Calu3 (cell line): Measurements from ENCODE around the gene TNFRSF21. TPM values are rescaled to one million over a fixed set of nuclear protein-coding genes. Genes with fewer than 3 reads are reported as not detected.

Experiments
- BruUV-seq: library from RNA; stranded (reverse); fragments of 400-500 nt; replicated peaks from 2 replicates; lab custom pipeline; 2021; lab: Mats Ljungman, UMichigan
- CTCF ChIA-PET: fragments of 300-600 bp; sonication (Branson Sonifier 250); formaldehyde crosslinking; loops from one replicate; lab custom pipeline; 2022; ENCODE audit warnings: antibody characterized with exemption; lab: Charles Lee
- DNase-seq: peaks from one replicate; pipeline ENCODE4 v3.0.0; 2022
- H3K27ac Mint-ChIP-seq: one replicate; pipeline ENCODE4 v1.8.0; 2022; ENCODE audit warnings: mixed read lengths; ENCODE audit not compliant: unreplicated experiment
- H3K27me3 Mint-ChIP-seq: one replicate; pipeline ENCODE4 v1.8.0; 2022; ENCODE audit warnings: mixed read lengths; ENCODE audit not compliant: unreplicated experiment
- H3K36me3 Mint-ChIP-seq: one replicate; pipeline ENCODE4 v1.8.0; 2022; ENCODE audit warnings: mild to moderate bottlenecking, moderate library complexity, mixed read lengths; ENCODE audit not compliant: insufficient read depth, unreplicated experiment
- H3K4me1 Mint-ChIP-seq: one replicate; pipeline ENCODE4 v1.8.0; 2022; ENCODE audit warnings: mild to moderate bottlenecking, low read depth, mixed read lengths; ENCODE audit not compliant: unreplicated experiment
- H3K4me3 Mint-ChIP-seq: one replicate; pipeline ENCODE4 v1.8.0; 2022; ENCODE audit warnings: mild to moderate bottlenecking, low read depth, moderate library complexity, mixed read lengths; ENCODE audit not compliant: unreplicated experiment
- H3K9me3 Mint-ChIP-seq: one replicate; pipeline ENCODE4 v1.8.0; 2022; ENCODE audit warnings: low read depth, mixed read lengths; ENCODE audit not compliant: unreplicated experiment
- CTCF ChIP-seq: fragments of 200-600 bp; IDR thresholded peaks from one replicate; pipeline ENCODE4 v1.8.0; 2022; ENCODE audit warnings: antibody characterized with exemption; ENCODE audit not compliant: unreplicated experiment
- intact Hi-C: fragments of 100-400 bp; cut with micrococcal nuclease; formaldehyde crosslinking; loops from one replicate; pipeline ENCODE4 v1.10.0; 2022; ENCODE audit not compliant: unreplicated experiment
- total RNA-seq: library from RNA; stranded (reverse); gene quantifications from 2 replicates; pipeline ENCODE4 v1.2.3, GENCODE V29; 2022

Gene TNFRSF21
- total RNA-seq, 1 experiment from 2014 or later = 255 TPM

DNA sequence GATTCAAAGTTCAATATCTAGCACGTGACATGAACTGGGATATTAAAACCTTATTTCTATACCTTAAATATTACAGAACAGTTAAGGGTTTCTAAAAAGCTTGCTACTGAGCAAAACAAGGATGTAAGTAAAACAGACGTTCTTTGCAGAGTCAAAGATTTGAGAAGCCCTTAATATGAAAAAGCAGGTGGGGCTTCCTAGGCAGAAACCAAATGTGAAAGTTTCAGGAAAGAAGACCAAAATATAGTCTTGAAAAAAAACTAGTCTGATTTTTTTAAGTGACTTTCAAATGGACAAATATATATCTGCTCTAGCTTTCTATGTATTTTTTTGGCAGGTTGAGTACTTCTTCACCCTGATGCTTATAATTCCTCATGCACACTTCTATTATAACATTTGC lies 63.2 kb downstream of the TNFRSF21 start:
- Mint-ChIP-seq H3K9me3 (no peaks in the 10 kb centered on the region), H3K36me3 (peaks cover 76% of the 10 kb centered on the region), H3K4me3 (no peak overlapping the region), H3K27me3 (no peaks in the 10 kb centered on the region), H3K4me1 (peaks cover 86% of the 10 kb centered on the region), H3K27ac (peak overlapping the region; percentile 13)
- intact Hi-C loops = loop anchor here (5.0 kb wide), 1 partner anchor 56 kb away; no protein-coding TSS in a partner anchor
- TF ChIP-seq CTCF = no peak
- no peak for DNase-seq
- no TSS peak for BruUV-seq
- CTCF ChIA-PET = interaction anchor here (0.9 to 1.1 kb wide), 2 partner anchors 9 to 10 kb away, joined by 4 read pairs; no protein-coding TSS in a partner anchor

- Mint-ChIP-seq H3K4me3 (no peak overlapping the region), H3K9me3 (no peaks in the 10 kb centered on the region), H3K36me3 (peaks cover 69% of the 10 kb centered on the region), H3K27me3 (no peaks in the 10 kb centered on the region), H3K4me1 (peaks cover 82% of the 10 kb centered on the region), H3K27ac (peak overlapping the region; percentile 13)
- no peak for TF ChIP-seq CTCF
- DNase-seq = no peak
- intact Hi-C loops = loop anchor here (5.0 kb wide), 1 partner anchor 56 kb away; no protein-coding TSS in a partner anchor
- CTCF ChIA-PET = interaction anchor here (1.1 kb wide), 1 partner anchor 8 kb away, joined by 4 read pairs; no protein-coding TSS in a partner anchor
- BruUV-seq = no TSS peak
Observed at GRCh38 chr6:47245745-47246371, 63.8 kb downstream of the TNFRSF21 start.

- CTCF ChIA-PET = interaction anchor here (0.6 to 1.6 kb wide), 11 partner anchors 9 to 200 kb away, joined by 3 to 11 read pairs (median 4); partner anchors contain the start of gene ADGRF1
- DNase-seq = peak; percentile 93
- Mint-ChIP-seq H3K36me3 (peaks cover 70% of the 10 kb centered on the region), H3K4me1 (peaks cover 74% of the 10 kb centered on the region), H3K27me3 (no peaks in the 10 kb centered on the region), H3K4me3 (peak overlapping the region; percentile 53), H3K9me3 (no peaks in the 10 kb centered on the region), H3K27ac (peak overlapping the region; percentile 85)
- intact Hi-C loops = no loop called here
- no TSS peak for BruUV-seq
- no peak for TF ChIP-seq CTCF
Observed at GRCh38 chr6:47242483-47243386, 67.0 kb downstream of the TNFRSF21 start.

- Mint-ChIP-seq H3K9me3 (no peaks in the 10 kb centered on the region), H3K27ac (peak overlapping the region; percentile 85), H3K36me3 (peaks cover 70% of the 10 kb centered on the region), H3K4me1 (peaks cover 72% of the 10 kb centered on the region), H3K4me3 (peak overlapping the region; percentile 53), H3K27me3 (no peaks in the 10 kb centered on the region)
- no peak for TF ChIP-seq CTCF
- intact Hi-C loops = no loop called here
- DNase-seq = no peak
- BruUV-seq = TSS peak; percentile 37
- CTCF ChIA-PET = interaction anchor here (0.6 to 1.6 kb wide), 10 partner anchors 8 to 199 kb away, joined by 3 to 11 read pairs (median 4); partner anchors contain the start of gene ADGRF1
Observed at GRCh38 chr6:47241742-47242482, 67.8 kb downstream of the TNFRSF21 start.
